Stimulated activated naive B cell treated with anti-CD40 and anti-IgM and Interleukin-4, amounts not matched to agents 10 μg/mL and 1 μg/mL and 100 μg/mL, for 72 hours (primary cell): ENCODE measurements around the gene BIRC5.
A peak's percentile ranks its signal among the peaks of the same experiment; 100 is the strongest.

Experiments used
- ATAC-seq, 2 donors: fragments of 150-1000 bp; cut with Tn5 transposase; replicated peaks; 2 replicates each; pipeline ENCODE4 v1.10.0; 2021; ENCODE audit warnings: moderate library complexity in 1 of 2
- DNase-seq: peaks from one replicate; pipeline ENCODE4 v3.0.0; 2021
- H3K27ac Mint-ChIP-seq: one replicate; pipeline ENCODE4 v1.8.0; 2022; ENCODE audit warnings: mild to moderate bottlenecking, mixed read lengths
- H3K27me3 Mint-ChIP-seq, 2 donors: one replicate each; pipeline ENCODE4 v1.8.0; 2022; ENCODE audit warnings: mixed read lengths in 2 of 2
- H3K36me3 Mint-ChIP-seq, 2 donors: one replicate each; pipeline ENCODE4 v1.8.0; 2022; ENCODE audit warnings: mixed read lengths in 2 of 2, mild to moderate bottlenecking in 1 of 2
- H3K4me1 Mint-ChIP-seq, 2 donors: one replicate each; pipeline ENCODE4 v1.8.0; 2022; ENCODE audit warnings: mixed read lengths in 2 of 2, mild to moderate bottlenecking in 1 of 2
- H3K4me3 Mint-ChIP-seq, 2 donors: one replicate each; pipeline ENCODE4 v1.8.0; 2022; ENCODE audit warnings: mild to moderate bottlenecking in 2 of 2, mixed read lengths in 2 of 2, moderate library complexity in 1 of 2
- H3K9me3 Mint-ChIP-seq, 2 donors: one replicate each; pipeline ENCODE4 v1.8.0; 2022; ENCODE audit warnings: mixed read lengths in 2 of 2, mild to moderate bottlenecking in 1 of 2

The BIRC5 gene

DNA sequence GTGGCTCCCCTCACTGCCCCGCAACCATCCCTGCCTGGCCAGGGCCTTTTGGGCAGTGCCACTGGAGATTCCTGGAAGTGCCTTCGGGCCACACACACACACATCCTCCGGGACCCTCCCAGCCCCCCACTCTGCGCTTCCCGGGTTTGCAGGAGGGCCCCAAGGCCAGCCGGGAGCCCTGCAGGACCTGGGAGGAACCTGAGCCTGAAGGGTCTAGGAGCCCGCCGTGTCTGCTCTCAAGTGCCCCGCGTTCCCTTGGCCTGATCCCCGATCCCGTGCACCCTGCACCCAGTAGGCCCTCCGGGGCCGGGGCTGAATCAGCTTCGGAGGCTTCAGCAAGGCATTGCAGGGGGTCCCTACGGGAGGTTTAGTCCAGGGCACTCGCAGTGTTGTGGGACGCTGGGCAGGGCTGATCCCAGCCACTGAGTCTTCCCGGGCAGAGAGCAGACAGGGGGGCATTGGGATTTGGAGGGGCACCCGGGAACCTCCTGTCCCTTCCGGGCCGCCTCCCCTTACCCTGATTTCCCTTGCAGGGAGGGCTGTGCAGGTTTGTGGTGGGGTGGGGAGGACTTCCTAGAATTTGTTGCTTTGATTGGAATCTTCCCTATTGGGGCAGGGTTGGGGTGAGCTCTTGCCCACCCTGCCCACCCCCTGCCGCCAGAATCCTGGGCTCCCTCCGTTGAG lies 54.3 kb downstream of the BIRC5 start:
- no peak for ATAC-seq
- no peaks in the 10 kb centered on the region for H3K36me3 Mint-ChIP-seq

DNA sequence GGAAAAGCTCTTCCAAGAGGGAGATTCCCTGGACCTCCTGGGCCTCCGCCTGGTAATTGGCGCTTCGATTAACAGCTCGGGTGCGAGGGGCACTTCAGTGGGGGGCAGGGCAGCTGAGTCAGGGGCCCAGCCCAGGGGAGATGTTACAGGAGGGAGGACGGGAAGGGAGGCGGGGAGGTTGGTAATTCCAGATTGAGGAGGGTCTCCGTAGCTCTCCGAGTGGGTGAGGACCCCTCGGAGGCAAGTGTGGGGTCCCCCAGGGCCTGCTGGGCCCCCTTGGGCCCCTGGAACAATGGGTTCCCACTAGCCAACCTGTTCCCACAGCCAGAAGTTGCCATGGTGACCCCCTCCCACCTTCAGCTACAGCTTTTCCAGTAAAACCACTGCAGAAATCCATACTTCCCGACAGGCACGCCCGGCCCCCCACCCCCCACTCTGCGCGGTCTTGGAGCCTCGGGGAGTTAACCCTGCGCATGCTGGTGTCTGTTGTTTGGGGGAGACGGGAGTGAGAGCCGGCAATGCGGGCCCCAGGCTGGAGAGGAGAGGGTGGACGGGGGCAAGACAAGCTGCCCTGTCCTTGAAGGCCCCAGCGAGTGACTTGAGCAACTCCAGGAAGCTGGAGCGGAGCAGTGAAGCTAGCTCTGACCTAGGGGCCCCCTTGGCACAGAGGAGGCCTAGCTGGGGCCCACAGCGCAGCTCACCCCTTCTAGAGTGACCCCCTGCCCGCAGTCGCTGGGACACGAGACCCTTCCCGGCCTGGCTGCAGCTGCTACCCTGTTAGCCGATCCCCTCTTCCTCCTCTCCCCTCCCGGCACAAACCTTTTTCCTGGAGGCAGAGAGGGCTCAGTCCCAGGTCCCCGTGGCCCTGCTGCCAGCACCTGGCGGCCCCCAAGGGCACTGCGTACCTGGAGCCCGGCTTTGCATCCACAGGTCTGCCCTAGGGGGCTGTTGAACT lies 55.2 kb downstream of the BIRC5 start:
- no peaks in the 10 kb centered on the region for H3K9me3 Mint-ChIP-seq
- no peak overlapping the region for H3K4me3 Mint-ChIP-seq
- peaks cover 5 to 21% of the 10 kb centered on the region in 2 donors for H3K4me1 Mint-ChIP-seq
- no peak for DNase-seq
- H3K27me3 Mint-ChIP-seq, result peaks cover 20 to 22% of the 10 kb centered on the region in 2 donors
- ATAC-seq, result no peak
- H3K27ac Mint-ChIP-seq, result no peak overlapping the region
- H3K36me3 Mint-ChIP-seq, result no peaks in the 10 kb centered on the region

More for the DNA sequence above, 54.3 kb downstream of the BIRC5 start:
- no peaks in the 10 kb centered on the region for H3K9me3 Mint-ChIP-seq
- no peak overlapping the region for H3K27ac Mint-ChIP-seq
- H3K4me3 Mint-ChIP-seq, result no peak overlapping the region
- DNase-seq, result no peak
- H3K4me1 Mint-ChIP-seq, result peaks cover 5 to 24% of the 10 kb centered on the region in 2 donors
- peaks cover 20 to 23% of the 10 kb centered on the region in 2 donors for H3K27me3 Mint-ChIP-seq

DNA sequence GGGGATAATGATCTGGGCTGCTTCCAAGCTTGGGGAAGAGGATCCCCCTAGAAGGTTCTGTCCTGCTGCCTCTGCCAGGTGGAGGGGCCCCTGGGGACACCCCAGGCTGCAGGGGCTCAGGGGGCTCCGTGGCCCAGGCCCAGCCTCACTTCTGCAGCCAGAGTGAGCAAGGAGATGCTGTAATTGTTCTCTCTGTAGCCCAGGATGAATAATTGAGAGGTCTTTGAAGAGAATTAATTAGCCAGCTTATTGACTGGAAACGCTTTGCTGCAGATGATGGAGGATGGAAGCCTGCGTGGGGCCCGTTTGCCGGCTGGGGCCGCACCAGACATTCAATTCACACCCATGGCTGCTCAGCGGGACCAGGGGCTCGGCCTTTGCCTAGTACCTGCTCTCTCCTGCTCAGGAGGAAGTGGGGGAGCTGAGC lies 55.9 kb downstream of the BIRC5 start:
- ATAC-seq (no peak), DNase-seq (no peak)
- Mint-ChIP-seq H3K27ac (no peak overlapping the region), H3K4me1 (peaks cover 5 to 15% of the 10 kb centered on the region in 2 donors), H3K27me3 (peaks cover 20 to 22% of the 10 kb centered on the region in 2 donors), H3K36me3 (no peaks in the 10 kb centered on the region), H3K4me3 (no peak overlapping the region), H3K9me3 (no peaks in the 10 kb centered on the region)

DNA sequence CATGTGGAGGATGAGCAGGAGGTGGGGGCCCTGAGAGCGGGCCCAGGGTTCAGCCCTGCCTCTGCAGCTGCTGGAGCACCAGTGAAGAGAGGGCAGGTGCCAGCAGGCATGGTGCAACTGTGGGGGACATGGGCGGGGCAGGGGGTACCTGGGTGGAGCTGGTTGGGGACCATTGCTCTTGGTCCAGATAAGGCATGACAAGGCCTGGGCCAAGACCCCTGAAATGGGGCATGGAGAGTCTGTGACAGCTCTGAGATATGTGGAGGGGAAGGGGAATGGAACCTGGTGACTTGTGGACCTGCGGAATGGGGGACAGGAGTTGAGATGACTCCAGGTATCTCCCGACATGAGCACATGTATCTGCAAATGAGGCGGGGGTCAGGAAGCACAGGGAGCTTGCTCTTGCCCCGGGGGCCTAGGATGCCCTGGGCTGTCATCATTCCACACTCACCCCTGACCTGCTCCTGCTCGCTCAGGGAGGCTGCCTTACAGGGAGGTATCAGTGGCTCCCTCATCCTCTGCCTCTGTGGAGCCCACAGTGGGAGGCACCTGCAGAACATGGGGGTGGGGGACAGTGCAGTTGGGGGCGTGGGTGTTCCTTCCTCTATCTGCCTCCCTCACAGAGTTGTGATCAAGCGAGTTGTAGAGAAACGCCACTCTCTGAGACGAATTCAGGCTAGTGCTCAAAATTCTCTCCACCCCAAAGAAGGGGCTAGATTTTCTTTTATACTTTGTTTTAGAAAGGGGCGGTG lies 57.5 kb downstream of the BIRC5 start:
- Mint-ChIP-seq H3K9me3 (no peaks in the 10 kb centered on the region), H3K36me3 (no peaks in the 10 kb centered on the region), H3K4me3 (no peak overlapping the region), H3K4me1 (peaks cover 5 to 15% of the 10 kb centered on the region in 2 donors), H3K27me3 (peaks cover 24 to 31% of the 10 kb centered on the region in 2 donors), H3K27ac (peak overlapping the region; percentile 80)
- ATAC-seq (no peak), DNase-seq (no peak)

DNA sequence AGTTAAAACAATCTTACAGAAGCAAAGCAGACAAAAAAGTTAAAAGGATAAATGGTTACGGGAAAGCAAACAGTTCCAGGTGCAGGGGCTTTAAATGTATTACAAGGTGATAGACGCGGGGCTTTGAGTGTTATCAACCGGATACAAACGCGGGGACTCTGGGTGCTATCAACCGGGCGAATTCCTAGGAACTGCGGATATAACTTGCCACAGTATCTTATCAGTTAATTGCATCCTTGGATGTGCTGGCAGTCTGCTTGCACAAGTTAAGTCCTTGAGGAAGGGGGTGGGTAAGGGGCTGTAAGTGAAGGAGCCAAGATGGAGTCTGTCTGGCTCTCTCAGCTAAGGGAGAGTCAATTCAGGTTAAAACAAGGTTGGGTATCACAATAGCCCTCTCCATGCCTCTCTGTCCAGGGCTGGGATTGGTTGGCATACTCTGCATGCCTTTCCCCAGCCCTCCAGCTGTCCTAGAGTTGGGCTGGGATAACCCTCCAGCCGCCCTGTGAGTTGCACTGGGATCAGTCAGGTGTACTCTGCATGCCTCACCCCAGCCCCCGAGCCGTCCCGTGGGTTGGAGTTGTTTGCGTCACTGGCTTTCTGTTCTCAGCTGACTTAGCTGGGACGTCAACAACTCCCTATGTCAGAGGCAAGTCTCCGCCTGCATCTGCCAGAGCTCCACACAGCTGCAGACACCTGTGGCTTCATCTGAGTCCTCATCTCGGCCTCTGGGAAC lies 58.3 kb downstream of the BIRC5 start:
- ATAC-seq (peak; percentile 84 to 86), DNase-seq (no peak)
- Mint-ChIP-seq H3K4me1 (peaks cover 5 to 15% of the 10 kb centered on the region in 2 donors), H3K36me3 (no peaks in the 10 kb centered on the region), H3K27ac (no peak overlapping the region), H3K4me3 (peak overlapping the region in 1 of 2 donors; percentile 8), H3K9me3 (no peaks in the 10 kb centered on the region), H3K27me3 (peaks cover 24 to 34% of the 10 kb centered on the region in 2 donors)

DNA sequence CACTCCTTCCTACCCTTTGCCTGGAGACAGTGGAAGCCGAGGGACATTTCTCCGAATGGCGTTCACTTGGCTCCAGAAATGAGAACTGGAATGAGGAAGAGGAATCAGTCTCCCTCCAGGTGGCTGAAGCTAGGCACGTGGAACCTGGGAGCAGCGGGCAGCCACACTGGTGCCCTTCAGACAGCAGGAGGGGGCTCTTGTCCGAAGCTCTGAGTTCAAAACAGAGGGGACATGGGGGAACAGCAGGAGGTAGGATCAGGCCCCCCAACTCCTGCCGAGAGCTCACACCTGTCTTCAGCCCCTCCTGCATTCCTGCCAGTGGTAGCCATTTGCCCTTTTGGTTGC lies 58.8 kb downstream of the BIRC5 start:
- peak in 1 of 2 donors; percentile 19 for ATAC-seq
- no peak for DNase-seq
- H3K36me3 Mint-ChIP-seq, result no peaks in the 10 kb centered on the region
- H3K27me3 Mint-ChIP-seq, result peaks cover 24 to 34% of the 10 kb centered on the region in 2 donors
- no peak overlapping the region for H3K27ac Mint-ChIP-seq
- peaks cover 5 to 15% of the 10 kb centered on the region in 2 donors for H3K4me1 Mint-ChIP-seq
- no peaks in the 10 kb centered on the region for H3K9me3 Mint-ChIP-seq
- H3K4me3 Mint-ChIP-seq, result peak overlapping the region in 1 of 2 donors; percentile 8

DNA sequence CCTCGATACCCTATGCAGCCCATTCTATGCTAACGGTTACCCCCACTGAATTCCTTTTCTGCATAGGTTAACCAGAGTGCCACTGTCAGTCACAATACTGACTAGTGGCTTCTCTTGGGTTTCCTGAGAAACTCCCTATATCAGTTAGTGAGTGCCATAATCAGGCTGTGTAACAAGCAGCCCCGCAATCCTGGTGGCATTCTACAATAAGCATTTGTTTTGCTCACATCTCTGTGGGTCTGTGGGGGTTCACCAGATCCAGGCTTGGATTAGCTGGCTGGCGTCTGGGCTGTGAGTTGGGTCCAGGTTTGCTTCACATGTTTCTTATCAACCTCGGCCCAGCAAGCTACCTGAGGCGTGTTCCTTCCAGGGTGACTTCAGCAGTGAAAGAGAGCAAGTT lies 59.8 kb downstream of the BIRC5 start:
- ATAC-seq (no peak), DNase-seq (no peak)
- H3K36me3 Mint-ChIP-seq, result no peaks in the 10 kb centered on the region
- H3K9me3 Mint-ChIP-seq, result no peaks in the 10 kb centered on the region
- peaks cover 24 to 34% of the 10 kb centered on the region in 2 donors for H3K27me3 Mint-ChIP-seq
- no peak overlapping the region for H3K27ac Mint-ChIP-seq
- no peak overlapping the region for H3K4me3 Mint-ChIP-seq
- H3K4me1 Mint-ChIP-seq, result peaks cover 5 to 15% of the 10 kb centered on the region in 2 donors
